ENCODE data around the gene GNRHR. TPM values are rescaled to one million over a fixed set of nuclear protein-coding genes. Genes with fewer than 3 reads are reported as not detected.

Gene GNRHR
- not detected for polyA plus RNA-seq (2013, experiment 1 of 2)
- not detected for polyA plus RNA-seq (2013, experiment 2 of 2)

GRCh38 chr4:67754288-67754687 is at the start of gene GNRHR:
Gene GNRHR (minus strand): TSS chr4:67754388. CDS start chr4:67754335, 53 bp downstream.
- Histone ChIP-seq H2BK120ac (ENCODE audit: low read depth, low read length) (no peak within 1 kb of the TSS), H4K91ac (ENCODE audit: low read length) (no peak within 1 kb of the TSS), H3K4ac (ENCODE audit: low read depth in 1 of 2, low read length in 2 of 2) (no peak within 1 kb of the TSS), H3K18ac (ENCODE audit: low read depth in 1 of 2, low read length in 2 of 2) (no peak within 1 kb of the TSS), H2AFZ (ENCODE audit: low read depth, low read length) (no peak within 1 kb of the TSS), H3K9me3 (ENCODE audit: control insufficient read depth, low read length) (no peaks in the 10 kb centered on the region), H3K27ac (ENCODE audit: low read length, poor library complexity, severe bottlenecking) (no peak within 1 kb of the TSS), H3K36me3 (ENCODE audit: control insufficient read depth in 1 of 2, insufficient read depth in 2 of 2, low read depth in 1 of 2, low read length in 2 of 2) (no peaks in the 10 kb centered on the region), H3K4me2 (ENCODE audit: low read length, poor library complexity, severe bottlenecking) (no peak within 1 kb of the TSS), H3K4me1 (ENCODE audit: control insufficient read depth, insufficient read depth, low read depth, low read length) (no peaks in the 10 kb centered on the region), H2BK12ac (ENCODE audit: low read length in 2 of 2) (no peak within 1 kb of the TSS), H3K79me1 (replicated peaks; ENCODE audit: low read length, poor library complexity, severe bottlenecking) (no peaks in the 10 kb centered on the region), H4K8ac (ENCODE audit: low read length) (no peak within 1 kb of the TSS), H3K4me3 (ENCODE audit: insufficient read depth in 1 of 2, low read depth in 1 of 2, low read length in 2 of 2) (no peak within 1 kb of the TSS), H3K9ac (ENCODE audit: low read length) (no peak within 1 kb of the TSS), H2AK5ac (ENCODE audit: low read length, severe bottlenecking) (no peak within 1 kb of the TSS), H2BK15ac (ENCODE audit: low read depth, poor library complexity, severe bottlenecking) (no peak within 1 kb of the TSS), H3K23ac (ENCODE audit: low read length in 2 of 2) (no peak within 1 kb of the TSS), H3K14ac (ENCODE audit: low read length in 2 of 2) (no peak within 1 kb of the TSS), H3K27me3 (ENCODE audit: control insufficient read depth in 1 of 2, insufficient read depth in 1 of 2, low read length in 2 of 2) (no peaks in the 10 kb centered on the region), H2BK5ac (ENCODE audit: low read depth, low read length, poor library complexity, severe bottlenecking) (no peak within 1 kb of the TSS)
- 98% methylated on average over 3 of the region's 3 CpGs for WGBS
- no peak for DNase-seq

- no peak overlapping the region for H3K9ac ChIP-seq (ENCODE audit: low read length)
- H2AFZ ChIP-seq (ENCODE audit: low read depth, low read length), result no peak overlapping the region
- no peaks in the 10 kb centered on the region for H3K27me3 ChIP-seq (ENCODE audit: control insufficient read depth in 1 of 2, insufficient read depth in 1 of 2, low read length in 2 of 2)
- H2BK12ac ChIP-seq (ENCODE audit: low read length in 2 of 2), result no peak overlapping the region
- no peak overlapping the region for H3K4me2 ChIP-seq (ENCODE audit: low read length, poor library complexity, severe bottlenecking)
- no peak overlapping the region for H2BK120ac ChIP-seq (ENCODE audit: low read depth, low read length)
- no peak overlapping the region for H2BK5ac ChIP-seq (ENCODE audit: low read depth, low read length, poor library complexity, severe bottlenecking)
- H3K36me3 ChIP-seq (ENCODE audit: control insufficient read depth in 1 of 2, insufficient read depth in 2 of 2, low read depth in 1 of 2, low read length in 2 of 2), result no peaks in the 10 kb centered on the region
- H3K27ac ChIP-seq (ENCODE audit: low read length, poor library complexity, severe bottlenecking), result no peak overlapping the region
- H3K18ac ChIP-seq (ENCODE audit: low read depth in 1 of 2, low read length in 2 of 2), result no peak overlapping the region
- no peak overlapping the region for H3K4me3 ChIP-seq (ENCODE audit: insufficient read depth in 1 of 2, low read depth in 1 of 2, low read length in 2 of 2)
- H2BK15ac ChIP-seq (ENCODE audit: low read depth, poor library complexity, severe bottlenecking), result no peak overlapping the region
- no peak overlapping the region for H4K91ac ChIP-seq (ENCODE audit: low read length)
- no peaks in the 10 kb centered on the region for H3K9me3 ChIP-seq (ENCODE audit: control insufficient read depth, low read length)
- no peak for DNase-seq
- no peak overlapping the region for H4K8ac ChIP-seq (ENCODE audit: low read length)
- H3K79me1 ChIP-seq (replicated peaks; ENCODE audit: low read length, poor library complexity, severe bottlenecking), result no peaks in the 10 kb centered on the region
- no peak overlapping the region for H2AK5ac ChIP-seq (ENCODE audit: low read length, severe bottlenecking)
- no peaks in the 10 kb centered on the region for H3K4me1 ChIP-seq (ENCODE audit: control insufficient read depth, insufficient read depth, low read depth, low read length)
- no peak overlapping the region for H3K23ac ChIP-seq (ENCODE audit: low read length in 2 of 2)
- H3K14ac ChIP-seq (ENCODE audit: low read length in 2 of 2), result no peak overlapping the region
- H3K4ac ChIP-seq (ENCODE audit: low read depth in 1 of 2, low read length in 2 of 2), result no peak overlapping the region
Measured at GRCh38 chr4:67796810-67797209, 42.6 kb upstream of the GNRHR start.

- H3K18ac ChIP-seq (ENCODE audit: low read depth in 1 of 2, low read length in 2 of 2), result no peak overlapping the region
- no peak overlapping the region for H2AK5ac ChIP-seq (ENCODE audit: low read length, severe bottlenecking)
- no peak overlapping the region for H4K8ac ChIP-seq (ENCODE audit: low read length)
- H3K4ac ChIP-seq (ENCODE audit: low read depth in 1 of 2, low read length in 2 of 2), result no peak overlapping the region
- no peak overlapping the region for H2BK5ac ChIP-seq (ENCODE audit: low read depth, low read length, poor library complexity, severe bottlenecking)
- H3K79me1 ChIP-seq (replicated peaks; ENCODE audit: low read length, poor library complexity, severe bottlenecking), result no peaks in the 10 kb centered on the region
- no peaks in the 10 kb centered on the region for H3K36me3 ChIP-seq (ENCODE audit: control insufficient read depth in 1 of 2, insufficient read depth in 2 of 2, low read depth in 1 of 2, low read length in 2 of 2)
- H3K27me3 ChIP-seq (ENCODE audit: control insufficient read depth in 1 of 2, insufficient read depth in 1 of 2, low read length in 2 of 2), result no peaks in the 10 kb centered on the region
- H2BK15ac ChIP-seq (ENCODE audit: low read depth, poor library complexity, severe bottlenecking), result no peak overlapping the region
- no peak overlapping the region for H3K23ac ChIP-seq (ENCODE audit: low read length in 2 of 2)
- H3K27ac ChIP-seq (ENCODE audit: low read length, poor library complexity, severe bottlenecking), result no peak overlapping the region
- no peaks in the 10 kb centered on the region for H3K4me1 ChIP-seq (ENCODE audit: control insufficient read depth, insufficient read depth, low read depth, low read length)
- H3K9me3 ChIP-seq (ENCODE audit: control insufficient read depth, low read length), result no peaks in the 10 kb centered on the region
- H3K4me2 ChIP-seq (ENCODE audit: low read length, poor library complexity, severe bottlenecking), result no peak overlapping the region
- no peak overlapping the region for H3K14ac ChIP-seq (ENCODE audit: low read length in 2 of 2)
- H3K4me3 ChIP-seq (ENCODE audit: insufficient read depth in 1 of 2, low read depth in 1 of 2, low read length in 2 of 2), result no peak overlapping the region
- no peak overlapping the region for H4K91ac ChIP-seq (ENCODE audit: low read length)
- H2AFZ ChIP-seq (ENCODE audit: low read depth, low read length), result no peak overlapping the region
- no peak for DNase-seq
- no peak overlapping the region for H3K9ac ChIP-seq (ENCODE audit: low read length)
- no peak overlapping the region for H2BK12ac ChIP-seq (ENCODE audit: low read length in 2 of 2)
- H2BK120ac ChIP-seq (ENCODE audit: low read depth, low read length), result no peak overlapping the region
Measured at GRCh38 chr4:67790721-67791120, 36.5 kb upstream of the GNRHR start.

GRCh38 chr4:67787311-67787710 is 33.1 kb upstream of the GNRHR start:
- Histone ChIP-seq H3K4me2 (ENCODE audit: low read length, poor library complexity, severe bottlenecking) (no peak overlapping the region), H4K8ac (ENCODE audit: low read length) (no peak overlapping the region), H3K9me3 (ENCODE audit: control insufficient read depth, low read length) (no peaks in the 10 kb centered on the region), H3K18ac (ENCODE audit: low read depth in 1 of 2, low read length in 2 of 2) (no peak overlapping the region), H3K14ac (ENCODE audit: low read length in 2 of 2) (no peak overlapping the region), H3K36me3 (ENCODE audit: control insufficient read depth in 1 of 2, insufficient read depth in 2 of 2, low read depth in 1 of 2, low read length in 2 of 2) (no peaks in the 10 kb centered on the region), H3K4ac (ENCODE audit: low read depth in 1 of 2, low read length in 2 of 2) (no peak overlapping the region), H3K79me1 (replicated peaks; ENCODE audit: low read length, poor library complexity, severe bottlenecking) (no peaks in the 10 kb centered on the region), H3K9ac (ENCODE audit: low read length) (no peak overlapping the region), H2AK5ac (ENCODE audit: low read length, severe bottlenecking) (no peak overlapping the region), H3K23ac (ENCODE audit: low read length in 2 of 2) (no peak overlapping the region), H3K27ac (ENCODE audit: low read length, poor library complexity, severe bottlenecking) (no peak overlapping the region), H2AFZ (ENCODE audit: low read depth, low read length) (no peak overlapping the region), H4K91ac (ENCODE audit: low read length) (no peak overlapping the region), H3K4me3 (ENCODE audit: insufficient read depth in 1 of 2, low read depth in 1 of 2, low read length in 2 of 2) (no peak overlapping the region), H2BK15ac (ENCODE audit: low read depth, poor library complexity, severe bottlenecking) (no peak overlapping the region), H3K27me3 (ENCODE audit: control insufficient read depth in 1 of 2, insufficient read depth in 1 of 2, low read length in 2 of 2) (no peaks in the 10 kb centered on the region), H2BK120ac (ENCODE audit: low read depth, low read length) (no peak overlapping the region), H2BK12ac (ENCODE audit: low read length in 2 of 2) (no peak overlapping the region), H3K4me1 (ENCODE audit: control insufficient read depth, insufficient read depth, low read depth, low read length) (no peaks in the 10 kb centered on the region), H2BK5ac (ENCODE audit: low read depth, low read length, poor library complexity, severe bottlenecking) (no peak overlapping the region)
- WGBS, result 100% methylated on average over 2 of the region's 2 CpGs
- no peak for DNase-seq
